Upper lobe of left lung (tissue), 6 donors: ENCODE results near the gene FADS6. TPM values are rescaled to one million over a fixed set of nuclear protein-coding genes. Genes with fewer than 3 reads are reported as not detected.

Source experiments
- ATAC-seq, 2 donors: fragments of 200-7000 bp; cut with Tn5 transposase; one replicate each; pipeline ENCODE4 v1.9.1; 2022; ENCODE audit warnings: mild to moderate bottlenecking in 2 of 2, moderate library complexity in 2 of 2; ENCODE audit not compliant: low FRiP score in 2 of 2
- DNase-seq, 2 donors: peaks; one replicate each; pipeline ENCODE4 v3.0.0-alpha.2; 2019 to 2020
- H3K27ac ChIP-seq, 4 donors: fragments of 200-600 bp; sonication (generic); one replicate each; pipeline ENCODE4 v1.5.1; 2016 to 2019
- H3K27me3 ChIP-seq, 4 donors: fragments of 200-600 bp; sonication (generic); one replicate each; pipeline ENCODE4 v1.5.1; 2017 to 2019
- H3K36me3 ChIP-seq, 4 donors: fragments of 200-600 bp; sonication (generic); one replicate each; pipeline ENCODE4 v1.5.1; 2016 to 2019
- H3K4me1 ChIP-seq, 4 donors: fragments of 200-600 bp; sonication (generic); one replicate each; pipeline ENCODE4 v1.5.1; 2018 to 2019
- H3K4me3 ChIP-seq, 4 donors: fragments of 200-600 bp; sonication (generic); one replicate each; pipeline ENCODE4 v1.5.1; 2017 to 2019; ENCODE audit warnings: mild to moderate bottlenecking in 2 of 4, moderate library complexity in 1 of 4
- H3K9me3 ChIP-seq, 4 donors: fragments of 200-600 bp; sonication (generic); one replicate each; pipeline ENCODE4 v1.5.1; 2018 to 2019
- EP300 ChIP-seq, 4 donors: sonication (generic); formaldehyde crosslinking; IDR thresholded peaks; one replicate each; pipeline ENCODE4 v1.5.1; 2017; ENCODE audit warnings: antibody characterized with exemption in 4 of 4, control low read depth in 2 of 4
- POLR2A ChIP-seq, 4 donors: fragments of 450-650 bp; IDR thresholded peaks; one replicate each; pipeline ENCODE4 v1.5.1; 2016 to 2017; ENCODE audit warnings: antibody characterized with exemption in 4 of 4, mild to moderate bottlenecking in 2 of 4
- POLR2AphosphoS5 ChIP-seq, 2 donors: sonication (generic); formaldehyde crosslinking; IDR thresholded peaks; one replicate each; pipeline ENCODE4 v1.5.1; 2017; ENCODE audit warnings: antibody characterized with exemption in 2 of 2
- WGBS, 2 donors: methylation state at CpG; one replicate each; pipeline ENCODE4 v1.1.5; 2017 to 2018; 5-methylcytosine and 5-hydroxymethylcytosine counted together
- total RNA-seq, 6 donors: library from RNA; depleted of rRNA in 4 of 6; stranded (reverse); fragments of >200 nt in 4 of 6; gene quantifications; one replicate each; pipeline versions ENCODE4 v1.1.0 to v1.2.1, GENCODE V29; 2016 to 2021
- TF ChIP-seq, protein P1 (sequence below), 6 experiments: fragments of 450-650 bp in 4 of 6; fragments of 200-600 bp in 2 of 6; sonication (generic) in 2 of 6; IDR thresholded peaks; one replicate each; pipeline ENCODE4 v1.5.1; 2016 to 2019; ENCODE audit warnings: antibody characterized with exemption in 6 of 6
- donor health status: DM: no; HTN: no; CAD: no; lungs with moderate emphysema.
- donor health status: DM: no; HTN: yes; CAD: no; lungs with severe emphysema.

FADS6 gene
- total RNA-seq, 6 donors from 2014 or later: not detected

DNA sequence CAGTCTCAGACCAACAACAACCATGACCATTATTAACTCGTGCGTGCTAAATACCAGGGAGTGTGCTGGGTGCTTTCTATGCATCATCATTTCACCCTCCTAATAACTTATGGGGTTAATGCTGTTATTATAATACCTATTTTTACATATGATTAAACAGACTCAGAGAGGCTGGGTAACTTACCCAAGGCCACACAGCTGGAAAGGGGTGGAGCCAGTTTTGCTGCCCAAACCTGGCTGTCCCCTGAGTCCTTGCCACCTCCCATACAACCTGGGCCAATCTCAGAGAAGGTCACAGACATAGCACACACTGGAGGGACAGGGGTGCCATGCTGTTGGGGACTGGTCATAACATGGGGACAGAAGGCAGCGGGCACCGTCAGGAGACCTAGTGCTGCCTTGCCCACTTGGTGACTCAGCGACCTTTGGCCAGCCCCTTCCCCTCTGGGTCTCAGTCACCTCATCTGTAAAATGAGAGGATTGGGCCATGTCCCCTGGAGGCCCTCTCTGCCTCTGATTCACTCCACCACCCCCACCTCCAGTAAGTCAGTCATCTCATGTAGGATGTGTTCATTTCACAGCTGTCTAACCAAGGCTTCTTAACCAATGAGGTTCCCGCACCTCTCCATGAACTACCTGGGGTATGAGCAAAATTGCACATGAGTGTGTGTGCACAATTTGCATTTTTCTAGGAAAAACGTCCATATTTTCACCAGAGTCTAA, 11.4 kb upstream of the FADS6 start:
- H3K36me3 ChIP-seq: no peaks in the 10 kb centered on the region
- WGBS, 2 donors: 80 to 88% methylated on average over 6 to 7 of the region's 7 CpGs
- ATAC-seq: no peak
- H3K27ac ChIP-seq: no peak overlapping the region
- no peaks in the 10 kb centered on the region for H3K4me1 ChIP-seq
- H3K4me3 ChIP-seq: no peak overlapping the region
- no peaks in the 10 kb centered on the region for H3K9me3 ChIP-seq
- H3K27me3 ChIP-seq: no peaks in the 10 kb centered on the region
- no peak for DNase-seq
- TF ChIP-seq, protein P1, sequence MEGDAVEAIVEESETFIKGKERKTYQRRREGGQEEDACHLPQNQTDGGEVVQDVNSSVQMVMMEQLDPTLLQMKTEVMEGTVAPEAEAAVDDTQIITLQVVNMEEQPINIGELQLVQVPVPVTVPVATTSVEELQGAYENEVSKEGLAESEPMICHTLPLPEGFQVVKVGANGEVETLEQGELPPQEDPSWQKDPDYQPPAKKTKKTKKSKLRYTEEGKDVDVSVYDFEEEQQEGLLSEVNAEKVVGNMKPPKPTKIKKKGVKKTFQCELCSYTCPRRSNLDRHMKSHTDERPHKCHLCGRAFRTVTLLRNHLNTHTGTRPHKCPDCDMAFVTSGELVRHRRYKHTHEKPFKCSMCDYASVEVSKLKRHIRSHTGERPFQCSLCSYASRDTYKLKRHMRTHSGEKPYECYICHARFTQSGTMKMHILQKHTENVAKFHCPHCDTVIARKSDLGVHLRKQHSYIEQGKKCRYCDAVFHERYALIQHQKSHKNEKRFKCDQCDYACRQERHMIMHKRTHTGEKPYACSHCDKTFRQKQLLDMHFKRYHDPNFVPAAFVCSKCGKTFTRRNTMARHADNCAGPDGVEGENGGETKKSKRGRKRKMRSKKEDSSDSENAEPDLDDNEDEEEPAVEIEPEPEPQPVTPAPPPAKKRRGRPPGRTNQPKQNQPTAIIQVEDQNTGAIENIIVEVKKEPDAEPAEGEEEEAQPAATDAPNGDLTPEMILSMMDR (IDR thresholded peaks at IDR 0.05): no peak
- TF ChIP-seq POLR2AphosphoS5 (IDR thresholded peaks at IDR 0.05): no peak
- TF ChIP-seq EP300 (IDR thresholded peaks at IDR 0.05): no peak
- TF ChIP-seq POLR2A (IDR thresholded peaks at IDR 0.05): no peak

DNA sequence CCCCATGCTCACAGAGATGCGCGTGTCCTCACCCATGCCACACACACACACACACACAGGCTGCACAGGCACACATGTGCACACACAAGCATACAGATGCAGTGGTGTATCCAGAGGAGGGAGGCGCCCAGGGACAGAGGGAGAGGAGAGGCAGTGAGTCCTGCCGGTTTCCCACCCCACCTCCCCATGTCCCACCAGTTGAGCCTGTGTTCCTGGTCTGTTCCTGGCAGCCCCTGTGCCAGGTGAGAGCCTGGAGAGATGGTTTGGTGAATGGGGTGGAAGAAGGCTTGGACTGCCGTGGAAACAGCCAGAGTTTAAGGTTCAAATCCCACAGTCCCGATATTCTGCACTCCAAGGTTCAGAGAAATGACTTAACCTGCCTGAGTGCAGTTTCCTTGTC, 10.2 kb upstream of the FADS6 start:
- ATAC-seq: no peak
- Histone ChIP-seq H3K27me3 (no peaks in the 10 kb centered on the region), H3K4me1 (no peaks in the 10 kb centered on the region), H3K27ac (no peak overlapping the region), H3K36me3 (no peaks in the 10 kb centered on the region), H3K4me3 (no peak overlapping the region), H3K9me3 (no peaks in the 10 kb centered on the region)
- no peak for DNase-seq
- no peak for TF ChIP-seq POLR2AphosphoS5 (IDR thresholded peaks at IDR 0.05)
- TF ChIP-seq, protein P1 (IDR thresholded peaks at IDR 0.05): no peak
- no peak for TF ChIP-seq POLR2A (IDR thresholded peaks at IDR 0.05)
- TF ChIP-seq EP300 (IDR thresholded peaks at IDR 0.05): no peak
- 74 to 79% methylated on average over 4 to 6 of the region's 6 CpGs for WGBS, 2 donors

DNA sequence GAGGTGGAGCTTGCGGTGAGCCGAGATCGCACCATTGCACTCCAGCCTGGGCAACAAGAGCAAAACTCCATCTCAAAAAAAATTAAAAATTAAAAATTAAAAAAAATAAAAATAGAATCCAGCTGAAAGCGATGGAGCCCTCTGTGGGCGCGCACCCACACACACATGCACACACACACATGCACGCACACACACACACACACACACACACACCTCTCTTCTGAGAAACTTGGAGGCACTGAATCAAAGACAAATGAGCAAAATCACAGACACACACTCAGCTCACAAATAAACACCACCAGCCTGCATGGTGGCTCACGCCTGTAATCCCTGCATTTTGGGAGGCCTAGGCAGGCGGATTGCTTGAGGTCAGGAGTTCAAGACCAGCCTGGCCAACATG, 9.6 kb upstream of the FADS6 start:
- H3K27me3 ChIP-seq: no peaks in the 10 kb centered on the region
- H3K27ac ChIP-seq: no peak overlapping the region
- H3K36me3 ChIP-seq: no peaks in the 10 kb centered on the region
- WGBS, 2 donors: 83 to 88% methylated on average over 8 to 9 of the region's 9 CpGs
- TF ChIP-seq EP300 (IDR thresholded peaks at IDR 0.05) (no peak), POLR2AphosphoS5 (IDR thresholded peaks at IDR 0.05) (no peak), POLR2A (IDR thresholded peaks at IDR 0.05) (no peak)
- TF ChIP-seq, protein P1 (IDR thresholded peaks at IDR 0.05): no peak
- H3K9me3 ChIP-seq: no peaks in the 10 kb centered on the region
- H3K4me1 ChIP-seq: no peaks in the 10 kb centered on the region
- ATAC-seq (no peak), DNase-seq (no peak)
- no peak overlapping the region for H3K4me3 ChIP-seq

DNA sequence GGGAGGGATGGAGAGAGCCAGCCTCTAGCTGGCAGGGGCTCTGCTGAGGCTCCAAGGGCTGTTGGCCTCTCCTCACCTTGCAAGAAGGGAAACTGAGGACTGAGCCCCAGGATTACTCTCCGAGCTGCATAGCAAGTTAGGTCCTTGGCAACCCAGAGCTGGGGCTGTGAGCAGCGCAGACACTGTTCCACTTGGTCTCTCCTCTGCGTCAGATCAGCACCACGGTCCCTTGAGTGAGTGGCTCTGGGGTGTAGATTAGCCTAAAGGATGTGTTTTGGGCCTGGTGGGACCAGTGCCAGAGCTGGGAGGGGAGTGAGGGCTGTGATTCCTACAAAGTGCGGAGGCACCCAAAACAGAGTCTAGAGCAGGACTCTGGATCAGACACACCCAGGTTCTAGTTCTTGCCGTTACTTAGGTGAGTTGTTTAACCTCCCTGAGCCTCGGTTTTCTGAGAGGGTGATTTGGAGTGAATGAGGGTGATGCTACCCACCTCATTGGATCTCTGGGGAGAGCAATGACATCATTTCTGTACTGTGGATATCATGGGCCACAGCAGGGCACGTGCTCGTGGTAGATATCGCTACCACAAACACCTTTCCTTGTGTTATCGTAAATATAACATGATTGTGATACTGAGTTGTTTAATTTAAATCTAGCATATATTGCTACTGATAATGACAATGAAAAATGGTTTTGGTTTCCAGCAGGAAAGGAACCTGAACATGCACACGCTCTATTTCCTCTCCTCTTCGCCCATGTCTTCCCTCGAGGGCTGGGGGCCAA, 8.1 kb upstream of the FADS6 start:
- H3K4me3 ChIP-seq: no peak overlapping the region
- TF ChIP-seq EP300 (IDR thresholded peaks at IDR 0.05) (no peak), POLR2A (IDR thresholded peaks at IDR 0.05) (no peak), POLR2AphosphoS5 (IDR thresholded peaks at IDR 0.05) (no peak)
- TF ChIP-seq, protein P1 (IDR thresholded peaks at IDR 0.05): no peak
- no peaks in the 10 kb centered on the region for H3K4me1 ChIP-seq
- no peaks in the 10 kb centered on the region for H3K9me3 ChIP-seq
- no peaks in the 10 kb centered on the region for H3K36me3 ChIP-seq
- no peak overlapping the region for H3K27ac ChIP-seq
- no peak for DNase-seq
- no peaks in the 10 kb centered on the region for H3K27me3 ChIP-seq
- ATAC-seq: no peak
- WGBS, 2 donors: 44 to 64% methylated on average over 9 to 12 of the region's 14 CpGs
